Activated gamma-delta T cell (primary cell): ENCODE results near the gene HMGA1.

Source experiments
- DNase-seq: peaks from one replicate; lab custom pipeline; 2025; lab: John Stamatoyannopoulos, UW

Gene HMGA1

DNA sequence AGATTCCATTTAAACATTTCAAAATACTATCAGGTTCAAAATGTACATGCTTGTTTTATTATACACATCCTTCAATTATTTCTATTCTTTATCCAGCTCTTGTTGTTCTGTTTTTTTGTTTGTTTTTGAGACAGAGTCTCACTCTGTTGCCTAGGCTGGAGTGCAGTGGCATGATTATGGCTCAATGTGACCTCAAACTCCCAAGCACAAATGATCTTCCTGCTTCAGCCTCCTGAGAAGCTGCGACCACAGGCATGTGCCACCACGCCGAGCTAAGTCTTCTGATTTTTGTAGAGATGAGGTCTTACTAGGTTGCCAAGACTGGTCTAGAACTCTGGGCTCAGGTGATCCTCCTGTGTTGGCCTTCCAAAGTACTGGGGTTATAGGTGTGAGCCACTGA lies 56.3 kb downstream of the HMGA1 start:
- no peak for DNase-seq

- no peak for DNase-seq
Observed at GRCh38 chr6:34295721-34296120, 59.0 kb downstream of the HMGA1 start.
